Left ventricle myocardium superior (tissue), 1 donor: Measurements from ENCODE around the gene OMG. TPM values are rescaled to one million over a fixed set of nuclear protein-coding genes. Genes with fewer than 3 reads are reported as not detected.
"Not testable (repeated sequence)": the region's sequence is repeated elsewhere in the genome, so short reads cannot be mapped to it uniquely, and the experiment has no call there.

Experiments
- ATAC-seq: fragments of 200-7000 bp; cut with Tn5 transposase; one replicate; pipeline ENCODE4 v1.9.1; 2020; ENCODE audit warnings: mild to moderate bottlenecking, moderate library complexity
- DNase-seq: peaks from one replicate; pipeline ENCODE4 v3.0.0-alpha.2; 2020
- intact Hi-C: fragments of 100-400 bp; cut with micrococcal nuclease; formaldehyde crosslinking; loops from one replicate; pipeline ENCODE4 v1.11.0; 2022
- total RNA-seq: library from RNA; stranded (reverse); fragmentation: NEBNext Ultra II Directional; extraction: Animal tissue kit (Norgen Biotek cat#: 25700); gene quantifications from one replicate; pipeline ENCODE4 v1.2.1, GENCODE V29; 2021
- donor health status: DM: no; HTN: yes; CAD: no; lungs with severe emphysema.

Gene OMG
- total RNA-seq, 1 donor from 2014 or later: 0.32 TPM

DNA sequence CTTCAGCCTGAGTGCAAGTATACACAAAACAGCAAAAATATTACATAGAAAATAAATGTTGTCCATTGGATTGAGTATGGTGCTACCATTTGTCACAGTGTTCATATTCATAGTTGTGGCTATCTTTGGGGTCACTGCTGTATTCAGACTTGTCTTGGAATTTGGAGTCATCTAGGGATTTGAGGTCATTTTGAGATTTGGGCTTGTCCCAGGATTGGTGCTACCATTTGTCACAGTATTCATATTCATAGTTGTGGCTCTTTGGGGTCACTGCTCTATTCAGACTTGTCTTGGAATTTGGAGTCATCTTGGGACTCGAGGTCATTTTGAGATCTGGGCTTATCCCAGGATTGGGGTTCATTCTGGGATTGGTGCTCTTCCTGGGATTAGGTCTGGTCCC is 24.8 kb downstream of the OMG start:
- DNase-seq (no peak), ATAC-seq (no peak)
- intact Hi-C loops: no loop called here

DNA sequence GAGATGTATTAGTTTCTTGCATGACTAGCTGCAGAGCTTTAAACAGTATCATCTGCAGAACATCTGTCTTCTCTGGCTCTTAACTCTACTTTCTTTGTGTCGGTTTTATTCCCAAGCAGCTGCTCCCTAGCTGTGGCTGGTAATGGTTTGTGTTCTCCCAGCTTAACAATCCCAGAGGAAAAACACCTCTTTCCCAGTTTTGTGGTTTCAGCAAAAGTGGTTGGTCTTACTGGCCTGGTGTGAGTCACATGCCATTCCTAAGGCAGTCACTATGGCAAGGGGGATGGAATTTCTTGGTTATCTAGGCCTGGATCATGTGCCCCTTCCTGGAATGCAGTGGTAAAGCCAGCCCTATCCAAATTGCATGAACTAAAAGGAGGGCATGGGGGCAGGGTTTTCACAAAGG is 27.5 kb downstream of the OMG start:
- intact Hi-C loops: no loop called here
- peak; percentile 73 for ATAC-seq
- DNase-seq: no peak

DNA sequence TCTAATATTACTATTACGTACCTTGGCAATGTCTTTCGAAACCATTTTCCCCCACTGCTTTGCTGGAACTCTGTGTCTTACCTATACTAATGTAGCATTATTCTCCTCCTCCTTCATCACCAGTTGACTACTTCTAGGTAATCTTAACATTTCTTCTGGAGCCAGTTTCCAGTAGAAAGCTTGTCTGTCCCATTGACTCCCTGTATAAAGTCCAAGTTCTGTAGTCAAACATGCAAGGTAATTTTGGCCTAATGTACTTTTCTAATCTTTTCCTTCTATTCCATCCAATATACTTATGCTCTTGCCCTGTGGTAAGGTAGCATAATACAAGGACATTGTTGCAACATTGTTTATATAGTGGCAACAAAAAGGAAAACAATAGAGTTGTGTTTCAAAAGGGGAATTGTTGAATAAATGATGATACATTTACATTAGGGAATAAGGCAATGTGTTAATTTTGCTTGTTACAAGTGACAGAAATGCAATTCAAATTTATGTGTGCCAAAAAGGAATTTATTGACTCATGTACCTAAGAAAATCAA is 27.9 kb downstream of the OMG start:
- peak; percentile 11 for ATAC-seq
- intact Hi-C loops: no loop called here
- no peak for DNase-seq

DNA sequence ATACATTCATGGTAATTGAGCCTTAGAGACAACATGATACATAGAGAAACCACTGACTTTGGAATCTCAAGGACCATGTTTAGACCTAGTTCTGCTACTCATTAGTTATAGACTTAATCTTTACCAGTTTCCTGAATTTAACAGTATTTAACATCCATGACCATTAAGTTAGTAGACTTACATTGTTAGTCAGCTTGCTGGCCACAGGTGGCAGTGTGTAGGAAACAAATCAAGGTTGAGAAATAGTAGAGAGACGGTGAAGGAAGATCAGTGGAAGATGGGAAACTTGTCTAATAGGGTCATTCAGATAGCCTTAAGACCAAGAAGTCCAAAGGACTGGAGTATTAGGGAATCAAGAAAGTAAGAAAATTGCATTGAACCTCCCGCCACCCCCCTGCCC is 31.0 kb downstream of the OMG start:
- DNase-seq (no peak), ATAC-seq (no peak)
- intact Hi-C loops: no loop called here

DNA sequence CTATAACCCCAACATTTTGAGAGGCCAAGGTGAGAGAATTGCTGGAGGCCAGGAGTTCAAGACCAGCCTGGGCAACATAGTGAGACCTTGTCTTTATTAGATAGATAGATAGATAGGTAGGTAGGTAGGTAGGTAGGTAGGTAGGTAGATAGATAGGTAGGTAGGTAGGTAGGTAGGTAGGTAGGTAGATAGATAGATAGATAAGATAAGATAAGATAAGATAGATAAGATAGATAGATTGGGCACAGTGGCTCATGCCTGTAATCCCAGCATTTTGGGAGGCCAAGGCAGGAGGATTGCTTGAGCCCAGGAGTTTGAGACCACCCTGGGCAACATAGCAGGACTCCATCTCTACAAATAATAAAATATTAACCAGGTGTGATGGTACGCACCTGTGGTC is 34.1 kb downstream of the OMG start:
- DNase-seq, intact Hi-C loops, ATAC-seq: not testable (repeated sequence)

DNA sequence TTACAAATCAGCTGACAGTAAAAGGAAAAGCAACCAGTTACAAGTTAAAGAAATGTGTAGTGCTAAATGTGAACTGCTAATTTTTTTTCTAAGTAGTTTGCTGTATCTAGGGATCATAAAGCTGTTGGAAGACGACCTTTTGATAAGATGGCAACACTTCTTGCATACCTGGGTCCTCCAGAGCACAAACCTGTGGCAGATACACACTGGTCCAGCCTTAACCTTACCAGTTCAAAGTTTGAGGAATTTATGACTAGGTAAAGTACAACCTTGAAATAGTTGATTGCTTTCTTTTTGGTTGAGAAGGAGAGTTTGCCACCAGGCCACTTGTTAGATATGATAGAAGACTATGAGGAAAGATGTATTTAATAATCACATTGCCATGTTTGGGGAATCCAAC is 35.4 kb downstream of the OMG start:
- DNase-seq: no peak
- intact Hi-C loops: no loop called here
- ATAC-seq: no peak

DNA sequence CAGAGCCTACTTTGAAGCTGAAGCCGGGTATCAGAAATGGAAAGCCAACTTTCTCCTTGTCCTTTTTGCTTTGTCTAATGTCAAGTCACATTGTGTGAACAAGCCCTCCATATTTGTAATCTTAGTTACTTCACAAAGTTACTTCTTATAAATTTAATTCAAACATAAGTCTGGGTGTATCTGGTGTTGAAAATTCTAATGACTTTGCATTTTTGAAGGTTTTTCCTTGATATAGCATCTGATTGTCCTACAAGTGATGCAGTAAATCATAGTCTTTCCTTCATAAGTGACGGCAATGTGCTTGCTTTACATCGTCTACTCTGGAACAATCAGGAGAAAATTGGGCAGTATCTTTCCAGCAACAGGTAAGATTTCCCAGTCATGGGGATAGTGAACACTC is 36.9 kb downstream of the OMG start:
- ATAC-seq: no peak
- intact Hi-C loops: no loop called here
- DNase-seq: no peak

DNA sequence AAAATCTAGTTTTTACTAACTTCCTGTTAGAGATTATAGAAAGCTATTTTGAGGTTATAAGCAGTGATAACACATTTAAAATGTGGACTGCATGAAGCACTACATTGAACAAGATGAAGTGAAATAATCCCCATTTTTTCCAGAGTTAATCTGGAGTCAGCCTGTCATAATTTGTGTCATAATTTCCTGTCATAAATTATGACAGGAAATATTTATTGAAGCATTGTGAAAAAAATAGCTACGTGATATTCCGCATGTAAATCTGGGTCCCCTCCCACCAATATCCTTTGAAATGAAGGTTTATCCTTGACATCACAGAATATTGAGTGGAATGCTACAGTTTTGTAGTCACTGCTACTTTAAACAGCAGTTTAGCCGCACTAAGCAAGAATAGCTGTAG is 40.1 kb downstream of the OMG start:
- intact Hi-C loops: no loop called here
- no peak for ATAC-seq

DNA sequence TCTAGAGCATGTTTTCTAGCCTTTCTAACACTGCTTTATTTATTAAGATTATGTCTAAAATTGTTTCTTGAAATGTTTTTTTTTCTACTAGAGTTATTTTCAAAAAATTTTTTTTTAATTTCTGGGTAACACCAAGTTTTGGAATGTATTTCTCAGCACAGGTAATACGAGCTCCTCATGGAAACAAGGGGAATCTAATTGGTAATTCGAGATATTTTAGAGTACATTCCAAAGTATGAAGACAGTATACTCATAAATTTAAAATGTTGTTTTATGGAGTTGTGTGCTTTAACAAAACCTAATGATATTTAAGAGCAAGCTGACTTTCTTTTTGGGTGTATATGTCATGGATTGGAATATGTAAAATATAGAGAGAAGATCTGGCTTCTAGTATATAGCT is 42.4 kb downstream of the OMG start:
- no peak for ATAC-seq
- intact Hi-C loops: no loop called here

More for the DNA sequence above, 40.1 kb downstream of the OMG start:
- DNase-seq: no peak

DNA sequence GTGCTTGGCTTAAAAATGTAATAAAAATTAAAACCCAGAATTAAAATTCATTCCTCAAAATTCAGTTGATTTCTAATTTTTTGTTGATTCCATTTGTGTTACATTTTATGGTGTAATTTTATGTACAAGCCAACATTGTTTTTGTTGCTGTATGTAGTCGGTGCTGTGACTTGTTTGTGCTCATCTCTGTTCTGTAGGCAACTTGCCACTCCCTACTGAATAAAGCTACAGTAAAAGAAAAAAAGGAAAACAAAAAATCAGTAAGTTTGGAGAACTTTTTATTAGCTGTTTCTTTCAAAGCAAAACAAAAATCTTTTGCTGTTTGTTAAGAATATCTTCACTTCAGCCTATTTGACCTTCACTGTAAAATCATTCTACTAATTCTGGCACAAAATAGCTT is 44.3 kb downstream of the OMG start:
- no peak for DNase-seq
- intact Hi-C loops: no loop called here

More for the DNA sequence above, 42.4 kb downstream of the OMG start:
- no peak for DNase-seq

DNA sequence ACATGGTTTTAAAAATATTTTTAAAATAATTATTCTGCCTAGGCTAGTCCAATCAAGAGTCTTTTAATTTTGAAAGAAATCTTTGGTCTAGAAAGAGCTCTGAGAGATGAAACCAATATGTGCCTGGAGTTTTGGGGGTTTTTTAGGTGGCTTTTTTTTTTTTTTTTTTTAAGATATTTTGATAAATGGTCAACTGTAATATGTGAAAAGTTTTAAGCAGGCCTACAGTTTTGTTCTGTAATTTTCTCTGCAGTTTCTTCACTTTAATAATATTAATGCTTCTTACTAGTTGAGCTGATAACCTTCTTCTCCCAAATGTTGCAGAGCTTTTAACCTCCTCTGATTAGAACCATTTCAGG is 45.1 kb downstream of the OMG start:
- intact Hi-C loops: no loop called here
- no peak for DNase-seq
- no peak for ATAC-seq

More for the DNA sequence above, 44.3 kb downstream of the OMG start:
- no peak for ATAC-seq

DNA sequence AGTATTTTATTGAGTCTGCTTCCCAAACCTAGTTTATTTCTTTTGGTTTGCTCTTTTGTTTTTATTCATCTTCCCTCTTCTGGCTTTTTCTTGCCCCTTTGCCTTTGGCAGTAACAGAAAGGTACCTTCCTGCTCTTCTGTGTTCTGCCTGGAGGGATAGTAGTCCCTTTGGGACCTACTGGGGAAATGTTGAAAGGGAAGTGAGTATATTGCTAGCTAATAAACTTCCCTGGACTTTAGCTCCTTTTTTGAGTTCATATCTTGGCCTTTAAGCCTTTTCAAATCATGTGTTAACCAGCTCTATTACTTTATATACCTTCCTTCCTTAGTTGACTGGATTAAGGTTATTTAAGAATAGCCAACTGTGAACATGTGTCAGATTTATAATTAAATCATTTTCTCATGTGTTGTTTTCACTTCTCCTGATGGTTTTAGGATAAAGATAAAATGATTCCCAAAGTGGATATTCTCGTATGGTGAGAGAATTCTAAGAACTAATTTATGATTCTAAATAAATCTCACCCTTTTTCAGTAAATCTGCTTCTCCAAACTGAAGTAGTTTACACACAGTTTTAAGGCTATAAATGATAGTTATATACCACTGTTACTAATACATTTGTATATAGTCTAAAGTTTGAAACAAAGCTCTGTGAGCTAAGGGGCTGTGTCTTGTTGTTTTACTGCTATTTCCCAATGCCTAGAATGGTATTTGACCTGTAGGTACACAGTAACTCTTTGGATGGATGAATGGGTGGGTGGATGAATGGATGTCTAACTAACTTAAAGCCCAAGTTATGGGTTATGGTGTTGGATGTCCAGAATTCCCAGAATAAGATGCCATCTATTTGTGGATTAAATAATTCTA is 45.7 kb downstream of the OMG start:
- intact Hi-C loops: no loop called here
- ATAC-seq (peak; percentile 30), DNase-seq (no peak)

DNA sequence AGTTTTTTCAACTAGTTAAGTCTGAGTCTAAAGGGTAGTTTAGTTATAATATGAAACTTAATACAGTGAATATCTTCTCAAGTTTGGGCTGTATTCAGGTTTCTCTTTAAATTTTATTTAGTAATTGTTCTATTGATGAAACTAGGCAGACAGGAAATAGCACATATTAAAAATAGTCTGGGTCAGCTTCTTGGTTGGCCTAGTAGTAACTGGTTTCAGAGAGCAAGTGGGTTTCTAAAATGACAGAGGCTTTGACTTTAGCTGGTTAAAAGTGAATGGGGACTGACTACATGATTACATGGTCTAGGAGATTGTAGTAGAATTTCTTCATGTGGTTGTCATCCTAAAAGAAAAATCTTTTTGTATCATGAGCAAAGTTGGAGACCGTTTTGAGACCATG is 46.8 kb downstream of the OMG start:
- DNase-seq: no peak
- no peak for ATAC-seq
- intact Hi-C loops: no loop called here

DNA sequence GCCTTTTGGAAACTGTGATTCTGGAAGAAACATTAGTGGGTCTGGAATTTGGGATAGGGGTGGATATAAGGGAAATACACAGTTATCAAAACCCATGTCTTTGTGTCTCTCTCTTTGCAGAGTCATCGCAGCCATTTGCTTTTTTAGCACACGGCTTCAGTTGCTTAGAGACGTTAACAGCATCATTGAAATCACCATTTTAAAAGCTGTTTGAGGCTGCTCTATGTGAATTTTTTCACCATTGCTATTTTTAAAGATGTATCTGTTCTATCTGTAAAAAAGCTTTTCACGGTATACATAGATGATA is 47.3 kb downstream of the OMG start:
- no peak for DNase-seq
- intact Hi-C loops: no loop called here
- no peak for ATAC-seq

DNA sequence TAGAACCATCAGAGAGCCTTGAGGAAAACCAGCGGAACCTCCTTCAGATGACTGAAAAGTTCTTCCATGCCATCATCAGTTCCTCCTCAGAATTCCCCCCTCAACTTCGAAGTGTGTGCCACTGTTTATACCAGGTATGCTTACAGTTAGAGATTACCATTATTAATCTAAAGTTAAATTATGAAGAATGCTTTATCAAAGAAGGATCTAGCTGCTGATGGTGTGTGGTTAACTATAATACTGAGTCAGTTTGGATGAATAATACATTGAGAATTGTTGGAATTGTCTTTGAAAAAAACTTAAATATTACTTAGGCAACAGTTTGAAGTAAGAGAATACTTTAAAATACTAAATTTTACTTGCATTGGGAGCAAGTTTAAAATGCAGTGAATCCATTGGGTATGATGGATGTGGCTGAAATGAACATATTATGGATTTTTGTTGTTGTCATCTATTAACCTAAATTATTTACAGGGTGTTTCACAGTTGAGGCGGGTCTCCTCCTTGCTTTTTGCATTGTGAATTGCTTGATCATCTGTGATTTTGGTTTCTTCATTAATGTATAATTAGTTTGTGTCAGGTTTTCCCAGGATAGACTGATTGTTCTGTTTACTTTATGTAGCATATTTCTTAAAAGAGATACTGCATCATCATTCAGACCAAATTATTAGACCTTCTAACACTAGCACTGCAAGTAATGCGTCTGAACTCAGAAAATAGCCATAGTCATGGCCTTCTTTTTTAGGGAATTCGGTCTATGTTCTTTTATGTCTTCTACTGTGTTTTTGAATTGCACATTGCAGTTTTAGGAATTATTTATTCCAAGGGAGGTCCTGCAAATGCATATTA is 47.8 kb downstream of the OMG start:
- intact Hi-C loops: no loop called here
- ATAC-seq: no peak
- no peak for DNase-seq

Other genes with a start within 250 kb of the OMG start
- 37.8 TPM for gene NF1, start 202.3 kb downstream of the OMG start, total RNA-seq
- gene EVI2B, start 16.8 kb upstream of the OMG start, total RNA-seq: 4.4 TPM
- 2.9 TPM for gene EVI2A, start 24.4 kb upstream of the OMG start, total RNA-seq
- gene RAB11FIP4, start 94.4 kb upstream of the OMG start, total RNA-seq: 15.8 TPM